GM19240 (cell line): Measurements from ENCODE around the gene PDE1C.

Experiments used
- DNase-seq: peaks from one replicate; pipeline ENCODE4 v3.0.0; 2011; ENCODE audit warnings: low spot score; ENCODE audit not compliant: insufficient read length

The PDE1C gene

DNA sequence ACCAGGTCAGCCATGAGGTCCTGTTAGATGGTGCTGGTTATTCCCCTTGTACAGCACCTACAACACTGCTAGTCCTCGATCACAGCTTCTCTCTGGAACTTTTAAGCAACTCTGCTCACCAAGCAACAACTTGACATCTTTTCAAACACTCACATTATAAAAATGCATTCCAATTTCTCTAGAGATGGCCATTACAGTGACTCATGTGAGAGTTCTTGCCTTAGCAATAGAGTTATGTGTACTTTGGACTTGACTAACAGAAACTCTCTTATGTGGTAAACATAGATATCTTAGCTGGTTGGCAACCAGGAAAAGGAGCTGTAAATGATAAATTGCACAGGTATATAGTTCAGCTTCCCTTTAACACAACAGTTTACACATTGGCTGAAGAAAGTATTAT is 122.2 kb downstream of the PDE1C start:
- DNase-seq = no peak

DNA sequence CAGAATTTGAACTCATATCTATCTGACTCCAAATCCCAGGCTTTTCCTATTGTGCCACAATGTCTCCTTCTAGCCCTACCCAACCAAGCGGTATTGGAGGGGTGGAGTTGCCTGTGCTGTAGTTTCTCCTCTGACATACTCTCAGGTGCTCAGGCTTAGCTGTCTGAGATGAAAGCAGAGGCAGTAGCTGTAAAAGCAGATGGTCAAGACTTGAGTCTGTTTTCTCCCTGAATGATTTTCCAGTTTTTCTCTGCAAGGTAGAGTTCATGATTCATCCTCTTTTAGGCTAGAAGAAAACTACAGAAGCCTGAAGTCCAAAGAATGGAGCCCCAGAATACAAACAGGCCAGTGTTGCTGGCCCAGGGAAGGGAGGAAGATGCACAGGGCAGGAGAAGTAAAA is 130.0 kb downstream of the PDE1C start:
- no peak for DNase-seq

DNA sequence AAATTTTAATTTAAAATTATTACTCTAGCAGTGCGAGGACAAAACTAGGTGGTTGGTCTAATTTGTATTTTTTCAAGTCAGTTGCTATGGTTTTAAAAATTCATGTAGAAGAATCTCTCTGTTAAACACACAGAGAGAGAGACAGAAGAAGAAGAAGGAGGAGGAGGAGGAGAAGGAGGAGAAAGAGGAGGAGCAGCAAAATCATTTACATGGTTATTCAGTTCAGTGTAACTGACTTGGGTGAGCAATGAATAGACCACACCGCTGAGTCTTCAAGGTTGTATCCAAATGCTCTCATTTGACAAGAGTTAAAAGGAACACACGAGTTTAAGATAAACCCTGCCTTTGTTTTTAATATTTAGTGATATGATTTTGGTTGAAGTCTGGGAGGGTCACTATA is 131.1 kb downstream of the PDE1C start:
- DNase-seq = no peak

DNA sequence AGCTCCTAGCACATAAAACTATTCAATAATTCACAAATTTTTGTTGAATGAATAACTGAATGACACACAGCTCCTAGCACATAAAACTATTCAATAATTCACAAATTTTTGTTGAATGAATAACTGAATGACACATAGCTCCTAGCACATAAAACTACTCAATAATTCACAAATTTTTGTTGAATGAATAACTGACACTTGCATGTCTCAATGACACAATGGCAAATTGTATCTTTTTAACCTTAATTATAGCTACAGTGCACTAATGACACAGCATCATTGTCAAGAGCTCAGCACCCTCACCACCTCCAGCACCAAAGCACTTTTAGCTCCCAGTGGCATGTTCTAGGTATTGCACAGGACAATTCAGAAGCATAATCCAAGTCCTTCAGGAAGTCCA is 131.6 kb downstream of the PDE1C start:
- DNase-seq = no peak

DNA sequence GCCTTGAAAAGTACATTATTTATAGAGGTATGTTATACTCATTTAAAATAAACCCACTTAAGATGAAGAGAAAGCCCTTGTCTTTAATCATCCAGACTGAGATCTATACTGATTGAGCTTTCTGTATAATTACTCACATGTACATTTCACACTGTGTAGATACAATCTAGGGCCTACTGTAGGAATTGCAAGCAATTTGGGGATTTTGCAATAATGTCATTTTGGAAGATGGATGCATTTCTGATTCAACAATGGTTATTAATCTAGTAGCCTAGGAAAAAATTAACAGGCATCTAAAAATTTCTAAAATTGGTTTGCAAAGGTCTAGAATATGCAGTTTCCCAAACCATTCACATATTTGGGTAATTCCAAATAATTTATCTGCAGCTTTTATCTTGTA is 132.2 kb downstream of the PDE1C start:
- DNase-seq = no peak

DNA sequence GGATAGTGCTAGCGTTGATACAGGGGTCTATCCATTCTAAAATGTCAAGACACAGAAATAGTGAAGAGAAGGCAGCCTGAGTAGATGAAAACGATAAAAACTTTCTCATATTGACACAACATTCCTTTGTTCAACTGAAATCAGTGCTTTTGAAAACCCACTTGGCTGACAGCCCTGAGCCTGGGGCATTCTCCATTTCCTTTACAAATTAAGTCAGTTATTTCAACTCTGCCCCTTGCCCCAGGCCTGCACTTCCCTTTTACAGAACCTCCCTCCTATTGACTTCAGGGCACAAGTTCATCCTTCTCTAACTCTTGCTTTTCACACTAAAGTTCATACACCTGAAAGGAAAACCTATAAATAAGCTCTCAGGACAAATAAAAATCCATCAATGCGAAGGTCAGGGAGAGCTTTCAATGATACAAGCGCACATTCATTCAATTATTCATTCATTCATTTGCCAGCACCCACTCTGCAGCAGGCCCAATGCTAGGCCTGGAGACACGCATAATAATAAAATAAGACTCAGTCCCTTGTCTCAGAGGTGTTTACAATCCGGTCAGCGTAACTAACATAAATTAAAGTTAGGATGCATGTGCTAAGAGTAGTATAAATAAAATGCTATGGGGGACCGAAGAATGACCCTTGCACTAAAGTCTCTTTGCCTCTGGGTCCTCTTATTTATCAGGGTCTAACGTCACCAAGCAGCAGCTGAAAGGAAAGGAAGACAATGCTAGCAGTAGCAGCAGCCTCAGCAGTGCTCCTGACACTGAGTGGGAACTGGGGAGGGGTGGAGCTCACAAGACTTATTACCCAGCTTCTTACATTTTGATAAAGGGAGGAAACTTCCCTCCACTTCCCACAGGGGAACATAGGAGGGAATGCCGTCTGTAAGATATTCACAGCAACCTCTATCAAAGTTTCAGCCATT is 134.8 kb downstream of the PDE1C start:
- DNase-seq = no peak

DNA sequence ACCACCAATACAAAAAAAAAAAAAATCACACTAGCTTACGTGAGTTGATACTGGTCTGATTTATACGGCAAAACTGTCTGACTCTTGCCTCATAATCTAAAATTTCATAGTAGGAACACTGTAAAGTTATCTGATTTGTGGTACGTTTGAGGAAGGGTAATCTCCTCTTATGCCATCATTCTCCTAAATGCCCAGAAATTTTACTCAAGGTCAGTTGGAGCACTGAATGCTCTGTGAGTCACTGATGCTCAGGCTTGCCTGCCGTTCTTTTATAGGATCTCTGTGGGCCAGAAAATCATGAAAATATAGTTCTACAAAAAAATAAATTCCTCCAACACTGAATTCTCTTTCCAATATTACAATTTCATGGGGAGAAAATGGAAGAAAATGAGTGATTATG is 135.7 kb downstream of the PDE1C start:
- DNase-seq = no peak

DNA sequence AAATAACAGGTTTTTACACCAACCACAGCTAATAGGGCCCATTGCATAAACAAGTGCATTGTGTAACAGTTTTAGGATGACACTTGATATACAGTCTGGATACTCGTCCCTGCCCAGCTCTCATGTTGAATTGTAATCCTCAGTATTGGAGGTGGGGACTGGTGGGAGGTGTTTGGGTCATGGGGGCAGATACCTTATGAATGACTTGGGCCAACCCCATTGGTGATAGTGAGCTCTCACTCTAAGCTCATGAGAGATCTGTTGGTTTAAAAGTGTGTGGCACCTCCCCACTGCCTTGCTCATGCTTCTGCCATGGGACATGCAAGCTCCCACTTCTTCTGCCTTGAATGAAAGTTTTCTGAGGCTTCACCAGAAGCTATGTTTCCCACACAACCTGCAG is 136.7 kb downstream of the PDE1C start:
- no peak for DNase-seq

DNA sequence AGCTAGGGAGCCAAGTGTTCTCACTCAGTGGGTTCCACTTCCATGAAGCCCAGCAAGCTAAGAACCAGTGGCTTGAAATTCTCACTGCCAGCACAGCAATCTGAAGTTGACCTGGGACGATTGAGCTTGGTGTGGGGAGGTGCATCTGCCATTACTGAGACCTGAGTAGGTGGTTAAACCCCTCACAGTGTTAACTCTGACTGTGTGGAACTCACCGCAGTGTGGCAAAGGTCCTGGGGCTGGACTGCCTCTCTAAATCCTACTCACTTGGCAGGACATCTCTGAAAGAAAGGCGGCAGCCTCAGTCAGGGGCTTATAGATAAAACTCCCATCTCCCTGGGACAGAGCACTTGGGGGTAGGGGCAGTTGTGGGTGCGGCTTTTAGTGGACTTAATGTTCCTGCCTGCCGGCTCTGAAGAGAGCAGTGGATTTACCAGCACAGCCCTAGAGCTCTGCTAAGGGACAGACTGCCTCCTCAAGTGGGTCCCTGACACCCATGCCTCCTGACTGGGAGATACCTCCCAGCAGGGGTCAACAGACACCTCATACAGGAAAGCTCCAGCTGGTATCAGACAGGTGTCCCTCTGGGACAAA is 143.1 kb downstream of the PDE1C start:
- DNase-seq = no peak

DNA sequence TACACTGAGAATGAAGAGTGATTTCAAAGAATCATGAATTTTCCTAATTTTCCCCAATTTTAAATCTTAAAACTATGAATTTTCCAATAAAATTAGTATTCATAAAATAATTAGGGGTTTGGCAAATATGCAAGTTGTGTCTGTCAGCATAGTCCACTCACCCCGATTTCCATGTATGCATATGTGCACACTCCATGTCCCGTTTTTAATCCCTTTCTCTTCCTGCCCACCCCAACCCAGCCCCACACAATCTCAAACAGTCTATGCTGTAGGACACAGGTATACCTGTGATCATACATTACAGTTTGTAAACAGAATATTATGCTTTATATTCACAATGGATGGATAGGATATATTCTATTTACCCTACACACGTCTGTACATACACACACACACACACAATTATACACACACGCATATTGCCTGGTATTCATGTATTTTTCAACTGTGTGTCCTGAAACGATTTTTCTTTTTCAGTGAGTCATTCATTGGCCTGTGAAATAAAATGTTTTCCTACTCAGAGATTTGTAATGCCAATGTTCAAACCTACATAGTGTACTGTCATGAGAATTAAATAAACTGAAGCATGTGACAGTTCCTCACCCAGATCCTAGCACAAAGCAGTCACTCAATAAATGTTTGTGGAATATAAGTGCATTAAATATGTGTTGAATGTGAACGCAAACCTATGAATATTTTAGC is 144.3 kb downstream of the PDE1C start:
- DNase-seq = no peak

DNA sequence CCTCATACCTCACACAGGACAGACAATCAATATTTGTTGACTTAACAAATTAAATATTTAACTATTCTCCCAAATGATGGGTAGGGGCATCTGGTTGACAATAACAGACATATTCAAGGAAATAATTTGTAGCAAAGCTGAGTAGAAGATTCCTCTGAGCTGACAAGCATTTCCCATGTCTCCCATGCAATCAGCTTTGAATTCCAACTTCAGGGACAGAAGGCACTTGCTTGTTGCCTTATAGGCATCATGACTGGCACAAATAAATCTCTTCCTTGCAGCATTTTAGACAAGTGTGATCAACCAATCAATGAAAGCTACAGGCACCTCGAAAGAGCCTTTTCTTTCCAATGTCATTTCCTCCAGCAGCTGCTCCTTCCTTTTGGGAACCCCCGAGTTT is 146.0 kb downstream of the PDE1C start:
- no peak for DNase-seq

DNA sequence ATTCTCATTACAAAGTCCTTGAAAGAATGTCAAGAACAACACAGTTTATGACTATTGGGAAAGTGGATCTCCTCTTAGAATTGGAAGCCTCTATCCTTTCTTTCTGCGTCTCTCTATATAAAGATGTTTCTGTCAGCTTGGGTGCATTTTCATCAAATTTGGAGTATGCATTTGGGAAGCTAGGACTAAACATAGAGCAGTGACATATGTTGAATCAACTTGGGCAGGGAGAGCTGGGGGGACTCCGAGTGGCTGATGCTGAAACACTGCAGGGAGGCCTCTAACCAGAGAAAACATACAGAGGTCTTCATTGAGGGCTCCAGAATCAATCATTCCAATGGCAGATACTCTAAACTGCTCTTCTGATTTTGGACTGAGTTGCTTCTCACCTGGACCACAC is 147.4 kb downstream of the PDE1C start:
- no peak for DNase-seq

DNA sequence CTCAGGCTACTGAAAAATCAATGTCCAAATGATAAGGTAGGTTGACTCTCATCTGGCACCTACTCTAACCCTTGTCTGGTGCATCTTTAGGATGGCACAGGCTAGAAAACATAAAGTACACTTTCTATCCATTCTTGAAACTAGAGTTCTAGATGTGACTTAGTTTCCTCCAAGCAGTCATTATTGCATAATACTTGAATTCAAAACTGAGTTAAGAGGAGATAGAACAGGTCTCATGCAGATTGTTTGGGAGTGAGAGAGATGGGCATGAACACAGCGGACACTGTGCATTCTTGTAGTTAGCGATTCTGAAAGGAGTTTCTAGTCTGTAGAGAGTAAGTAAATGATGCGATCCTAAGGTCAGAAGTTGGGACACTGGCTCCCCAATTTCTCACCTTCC is 149.2 kb downstream of the PDE1C start:
- no peak for DNase-seq

DNA sequence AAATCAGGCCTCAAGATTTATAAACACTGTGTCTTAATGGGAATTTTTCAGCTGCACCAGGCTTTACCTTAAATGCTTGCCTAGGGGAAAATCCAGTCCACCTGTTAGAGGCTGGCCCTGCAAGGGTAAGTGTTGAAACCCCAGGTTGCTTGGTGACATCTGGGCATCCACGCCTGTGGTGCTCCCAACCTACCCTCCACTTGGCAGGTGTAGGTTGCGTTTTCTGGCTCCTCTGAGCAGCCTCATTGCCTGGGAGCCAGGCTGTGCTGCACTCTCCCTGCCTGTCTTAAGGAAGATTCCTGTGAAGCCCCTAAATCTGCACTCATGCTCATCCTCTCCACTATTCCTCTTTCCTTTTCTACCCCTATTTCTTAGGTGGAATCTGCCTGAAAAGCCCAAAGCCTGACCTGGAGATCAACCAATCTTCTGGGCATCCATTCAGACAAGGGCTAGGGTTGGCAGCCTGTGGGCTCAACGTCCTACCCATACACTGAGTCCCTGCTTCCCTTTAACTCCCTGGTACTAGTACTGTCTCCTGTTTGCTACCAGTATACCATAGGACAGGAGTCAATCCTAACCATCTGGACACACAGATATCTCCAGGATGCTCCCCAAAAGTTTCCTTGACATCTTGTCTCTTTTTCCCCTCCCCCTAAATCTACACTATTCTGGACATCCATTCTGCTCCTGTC is 150.4 kb downstream of the PDE1C start:
- no peak for DNase-seq

DNA sequence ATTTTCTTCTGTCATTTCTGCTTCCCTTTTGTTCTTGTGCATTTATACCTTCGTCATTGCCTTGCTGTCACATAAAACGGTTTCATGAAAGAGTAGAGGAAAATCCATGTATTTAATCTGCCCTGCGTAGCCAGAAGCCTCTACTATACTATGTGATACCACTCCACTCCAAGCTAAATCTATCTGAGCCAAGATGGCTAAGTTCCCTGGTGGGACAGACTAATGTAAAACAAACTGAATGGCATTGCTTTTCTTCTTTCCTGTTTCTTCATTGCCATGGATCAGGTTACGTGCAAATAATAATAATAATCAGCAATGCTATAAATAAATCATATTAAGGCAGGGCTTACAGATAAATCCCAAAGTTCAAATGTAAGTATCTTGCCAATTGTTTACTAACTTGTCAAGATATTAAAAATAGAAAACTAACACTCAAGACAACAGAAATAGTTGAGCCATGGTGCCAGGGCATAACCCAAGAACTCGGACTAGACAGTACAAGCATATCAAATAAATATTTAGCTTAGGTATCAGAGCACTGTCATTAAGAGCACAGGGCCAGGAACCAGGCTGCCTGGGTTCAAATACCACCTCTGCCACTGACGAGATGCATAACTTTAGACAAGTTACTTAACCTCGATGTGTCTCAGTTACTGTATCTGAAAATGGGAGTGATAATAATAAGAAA is 151.4 kb downstream of the PDE1C start:
- DNase-seq = no peak

DNA sequence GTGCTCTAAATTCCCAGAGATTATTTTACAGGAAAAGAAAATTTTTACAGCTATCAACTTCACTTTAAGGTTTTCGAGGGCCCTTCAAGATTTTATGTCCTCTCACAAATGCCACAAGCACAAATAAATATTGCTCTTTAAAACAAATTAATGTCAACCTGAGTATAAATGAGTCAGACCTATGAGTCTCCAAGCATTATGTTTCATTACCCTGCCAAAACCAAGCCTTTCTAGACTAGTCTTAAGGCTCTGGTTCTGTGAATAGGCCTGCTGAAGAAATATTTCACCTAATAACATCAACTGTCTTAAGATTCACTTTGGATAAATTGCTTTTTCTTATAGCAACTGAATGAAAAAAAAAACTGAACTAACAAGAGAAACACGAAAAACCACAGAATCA is 153.0 kb downstream of the PDE1C start:
- no peak for DNase-seq

DNA sequence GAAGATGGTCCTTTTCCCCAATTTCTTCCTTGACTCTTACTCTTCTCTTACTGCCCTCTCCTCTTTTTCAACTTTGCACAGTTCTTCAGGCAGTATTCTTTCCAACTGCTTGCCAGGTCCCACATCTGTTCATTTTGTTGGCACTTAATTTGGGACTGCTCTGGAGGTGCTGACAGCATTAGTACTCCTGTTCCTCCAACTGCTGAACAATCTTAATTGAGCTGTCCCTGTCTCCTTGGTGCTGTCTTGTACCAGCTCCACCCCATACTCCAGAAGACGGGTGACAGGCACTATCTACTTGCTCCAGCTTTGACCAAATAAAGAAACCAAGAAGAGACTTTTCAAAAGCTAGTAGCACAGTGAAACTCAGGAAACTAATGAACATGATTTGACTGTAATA is 160.0 kb downstream of the PDE1C start:
- no peak for DNase-seq

DNA sequence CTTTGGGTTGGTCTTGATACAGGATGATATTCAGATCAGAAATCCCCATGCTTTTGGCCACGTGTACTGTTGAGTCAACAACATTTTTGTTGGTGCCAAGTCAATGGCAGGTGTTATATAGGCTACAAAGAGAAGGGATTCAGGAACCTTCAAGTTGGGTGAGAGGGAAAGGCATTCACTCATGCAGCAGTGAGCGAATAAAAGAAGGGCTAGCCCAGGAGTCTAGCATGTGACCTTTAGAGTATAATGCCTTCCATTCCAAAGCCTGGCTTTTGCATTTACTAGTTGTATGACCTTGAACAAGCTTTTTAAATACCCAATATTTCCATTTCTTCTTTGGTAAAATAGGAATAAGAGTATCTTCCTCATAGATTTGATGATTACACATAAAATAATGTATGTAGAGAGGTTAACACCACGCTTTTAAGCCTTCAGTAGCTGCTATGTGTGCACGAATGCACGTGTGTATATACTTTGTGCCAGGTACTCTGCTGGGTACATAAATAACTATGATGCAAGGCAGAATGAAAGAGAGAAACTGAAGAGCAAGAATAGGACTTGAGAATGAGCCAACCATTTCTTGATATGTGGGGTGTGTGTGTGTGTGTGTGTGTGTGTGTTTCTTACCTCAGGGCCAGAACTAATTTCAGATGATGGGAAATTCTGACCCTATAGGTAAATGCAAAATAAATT is 163.6 kb downstream of the PDE1C start:
- no peak for DNase-seq

DNA sequence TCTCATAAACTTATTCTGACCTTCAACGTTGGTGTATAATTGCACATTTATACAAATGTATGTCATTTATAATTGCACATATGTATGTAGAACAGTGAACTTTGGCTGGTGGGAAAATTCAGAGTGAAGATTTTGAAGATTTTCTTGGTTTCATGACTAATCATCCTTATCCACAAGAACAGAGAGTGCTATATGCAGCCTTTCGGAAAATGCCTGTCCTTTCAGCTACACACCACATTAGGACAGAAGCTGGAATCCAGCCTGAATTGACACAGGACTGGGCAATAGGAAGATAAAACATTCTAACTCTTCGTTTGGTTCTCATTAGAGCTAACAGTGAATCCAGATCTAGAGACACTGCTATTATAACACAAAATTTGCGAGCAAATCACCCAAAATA is 166.2 kb downstream of the PDE1C start:
- no peak for DNase-seq

DNA sequence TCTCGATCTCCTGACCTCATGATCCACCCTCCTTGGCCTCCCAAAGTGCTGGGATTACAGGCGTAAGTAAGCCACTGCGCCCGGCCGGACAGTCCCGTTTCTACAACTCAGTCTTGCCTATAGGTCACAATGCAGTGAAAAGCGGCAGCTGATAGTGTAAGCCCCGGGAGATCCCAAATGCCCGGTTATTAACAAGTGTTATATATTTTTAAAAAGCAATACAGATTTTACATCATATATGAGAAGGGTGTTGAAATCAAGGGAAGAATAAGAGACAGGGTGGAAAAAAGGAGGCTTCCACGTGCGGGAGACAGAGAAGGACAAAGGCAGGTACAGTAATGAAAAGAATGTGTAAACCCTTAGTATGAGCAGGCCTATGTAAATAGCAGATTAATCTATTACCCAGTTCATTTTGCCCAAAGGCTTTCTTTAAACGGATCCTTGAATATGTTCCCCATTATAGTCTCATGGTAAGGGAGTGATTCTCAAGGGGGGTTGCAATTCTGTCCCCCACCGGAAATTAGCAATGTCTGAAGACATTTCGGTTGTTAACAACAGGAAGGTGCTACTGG is 170.8 kb downstream of the PDE1C start:
- DNase-seq = no peak
